H1 (cell line): ENCODE results near the gene ACTG2. TPM values are rescaled to one million over a fixed set of nuclear protein-coding genes. Genes with fewer than 3 reads are reported as not detected.

Experiments used
- CTCF ChIA-PET: fragments of 300-600 bp; sonication (Branson Sonifier 250); formaldehyde crosslinking; loops from one replicate; lab custom pipeline; 2021; ENCODE audit not compliant: partially characterized antibody; lab: Charles Lee
- POLR2A ChIA-PET: fragments of 300-600 bp; sonication (Branson Sonifier 250); formaldehyde crosslinking; loops from one replicate; lab custom pipeline; 2021; ENCODE audit warnings: inconsistent platforms; ENCODE audit not compliant: partially characterized antibody; lab: Charles Lee
- DNase-seq, 2 experiments: peaks; one replicate each; pipeline versions ENCODE4 v3.0.0 to v3.0.0-alpha.2; 2010 to 2022; ENCODE audit warnings: low spot score in 2 of 2, low read depth in 1 of 2, mixed read lengths in 1 of 2
- FAIRE-seq: peaks from 2 replicates; lab custom pipeline; 2011; peaks lifted over from hg19 to GRCh38; lab: Jason Lieb, UNC
- H2AFZ ChIP-seq: 2 replicates; pipeline ENCODE4 v1.8.1; 2012; ENCODE audit warnings: low read length, inconsistent platforms
- H2AK5ac ChIP-seq: 2 replicates; pipeline ENCODE4 v1.6.1; 2013; ENCODE audit warnings: low read depth, low read length
- H2BK120ac ChIP-seq: replicated peaks from 2 replicates; pipeline ENCODE3; 2013; ENCODE audit warnings: low read depth, low read length, inconsistent platforms
- H2BK12ac ChIP-seq: 2 replicates; pipeline ENCODE4 v1.6.1; 2013; ENCODE audit warnings: low read depth, low read length
- H2BK15ac ChIP-seq: 2 replicates; pipeline ENCODE4 v1.6.1; 2013; ENCODE audit warnings: low read length
- H2BK20ac ChIP-seq: 2 replicates; pipeline ENCODE4 v1.6.1; 2013; ENCODE audit warnings: low read length
- H2BK5ac ChIP-seq: 2 replicates; pipeline ENCODE4 v1.6.1; 2013; ENCODE audit warnings: low read depth, low read length
- H3K14ac ChIP-seq: 2 replicates; pipeline ENCODE4 v1.6.1; 2013; ENCODE audit warnings: inconsistent platforms; ENCODE audit not compliant: insufficient read length
- H3K18ac ChIP-seq: 2 replicates; pipeline ENCODE4 v1.6.1; 2013; ENCODE audit warnings: low read length; ENCODE audit errors: extremely low read depth
- H3K23ac ChIP-seq: 2 replicates; pipeline ENCODE4 v1.6.1; 2013; ENCODE audit warnings: inconsistent platforms; ENCODE audit not compliant: insufficient read length
- H3K23me2 ChIP-seq: 2 replicates; pipeline ENCODE4 v1.6.1; 2013; ENCODE audit warnings: low read depth, low read length
- H3K27ac ChIP-seq: 2 replicates; pipeline ENCODE4 v1.6.1; 2011; ENCODE audit warnings: low read depth, low read length, inconsistent platforms
- H3K27me3 ChIP-seq, 4 experiments: replicated peaks in 1 of 4; 1 replicate in 1 of 4; 2 replicates in 3 of 4; pipeline versions ENCODE4 v1.6.1 to v1.8.1; 2011 to 2013; ENCODE audit warnings: low read length in 3 of 4, mild to moderate bottlenecking in 3 of 4, inconsistent platforms in 2 of 4, mixed read lengths in 2 of 4, moderate library complexity in 1 of 4; ENCODE audit not compliant: control insufficient read depth in 3 of 4, insufficient read depth in 3 of 4; ENCODE audit errors: extremely low read depth in 1 of 4
- H3K36me3 ChIP-seq, 4 experiments: 2 replicates each; pipeline versions ENCODE4 v1.6.1 to v1.8.1; 2011 to 2013; ENCODE audit warnings: mild to moderate bottlenecking in 4 of 4, low read length in 3 of 4, moderate library complexity in 2 of 4, control low read depth in 1 of 4, inconsistent platforms in 1 of 4; ENCODE audit not compliant: insufficient read depth in 4 of 4, control insufficient read depth in 2 of 4
- H3K4ac ChIP-seq: replicated peaks from 2 replicates; pipeline ENCODE3; 2013; ENCODE audit warnings: low read length, low read depth, mixed read lengths, inconsistent platforms; ENCODE audit not compliant: insufficient read length
- H3K4me1 ChIP-seq, 4 experiments: replicated peaks in 1 of 4; 1 replicate in 1 of 4; 2 replicates in 3 of 4; pipeline versions ENCODE4 v1.6.1 to v1.8.1; 2011 to 2013; ENCODE audit warnings: low read length in 3 of 4, inconsistent platforms in 2 of 4, mixed read lengths in 1 of 4; ENCODE audit not compliant: insufficient read depth in 4 of 4, control insufficient read depth in 3 of 4
- H3K4me2 ChIP-seq, 2 experiments: 2 replicates each; pipeline versions ENCODE4 v1.6.1 to v1.8.1; 2011 to 2013; ENCODE audit warnings: low read depth in 2 of 2, low read length in 2 of 2, control low read depth in 1 of 2, inconsistent platforms in 1 of 2, mild to moderate bottlenecking in 1 of 2; ENCODE audit not compliant: insufficient read depth in 1 of 2
- H3K4me3 ChIP-seq, 4 experiments: fragments of 200-600, 300-600 bp in 1 of 4; sonication (generic), shearing (Covaris generic), sonication (Bioruptor Twin) in 1 of 4; 2 replicates each; pipeline versions ENCODE4 v1.5.1 to v1.8.1; 2011 to 2016; ENCODE audit warnings: low read length in 4 of 4, low read depth in 3 of 4, control low read depth in 2 of 4, inconsistent platforms in 2 of 4, mild to moderate bottlenecking in 2 of 4, mixed read lengths in 1 of 4, moderate library complexity in 1 of 4; ENCODE audit not compliant: insufficient read depth in 2 of 4; ENCODE audit errors: extremely low read depth in 1 of 4
- H3K56ac ChIP-seq: replicated peaks from 2 replicates; pipeline ENCODE3; 2013; ENCODE audit warnings: low read depth, mild to moderate bottlenecking, mixed read lengths, low read length, inconsistent platforms; ENCODE audit not compliant: insufficient read length
- H3K79me1 ChIP-seq: 2 replicates; pipeline ENCODE4 v1.6.1; 2013; ENCODE audit warnings: low read depth, low read length, control low read depth
- H3K79me2 ChIP-seq, 2 experiments: 2 replicates each; pipeline versions ENCODE4 v1.6.1 to v1.8.1; 2012 to 2013; ENCODE audit warnings: low read length in 2 of 2, mild to moderate bottlenecking in 2 of 2, inconsistent platforms in 1 of 2; ENCODE audit not compliant: insufficient read depth in 2 of 2, control insufficient read depth in 1 of 2
- H3K9ac ChIP-seq, 4 experiments: replicated peaks in 1 of 4; 1 replicate in 1 of 4; 2 replicates in 3 of 4; pipeline versions ENCODE4 v1.6.1 to v1.8.1; 2011 to 2013; ENCODE audit warnings: low read depth in 3 of 4, low read length in 3 of 4, control low read depth in 2 of 4, mild to moderate bottlenecking in 2 of 4, moderate library complexity in 2 of 4, inconsistent platforms in 1 of 4; ENCODE audit errors: extremely low read depth in 1 of 4
- H3K9me3 ChIP-seq, 2 experiments: 2 replicates each; pipeline versions ENCODE4 v1.6.1 to v1.8.1; 2012 to 2013; ENCODE audit warnings: mild to moderate bottlenecking in 2 of 2, moderate library complexity in 2 of 2, control low read depth in 1 of 2, inconsistent platforms in 1 of 2, low read depth in 1 of 2, low read length in 1 of 2, mixed read lengths in 1 of 2; ENCODE audit not compliant: insufficient read depth in 2 of 2
- H4K20me1 ChIP-seq, 2 experiments: replicated peaks in 1 of 2; 2 replicates each; pipeline versions ENCODE3 to v1.8.1; 2011 to 2013; ENCODE audit warnings: inconsistent platforms in 2 of 2, low read length in 2 of 2, mild to moderate bottlenecking in 1 of 2; ENCODE audit not compliant: insufficient read depth in 2 of 2, control insufficient read depth in 1 of 2
- H4K5ac ChIP-seq: 2 replicates; pipeline ENCODE4 v1.6.1; 2013; ENCODE audit warnings: low read length, low read depth, mixed read lengths, inconsistent platforms; ENCODE audit not compliant: insufficient read length
- H4K8ac ChIP-seq: 2 replicates; pipeline ENCODE4 v1.8.0; 2013; ENCODE audit warnings: mild to moderate bottlenecking, moderate library complexity, low read length, inconsistent platforms; ENCODE audit not compliant: insufficient read depth; ENCODE audit errors: extremely low read depth
- H4K91ac ChIP-seq: replicated peaks from 2 replicates; pipeline ENCODE3; 2013; ENCODE audit warnings: low read length, mixed read lengths, inconsistent platforms; ENCODE audit not compliant: insufficient read length
- BRCA1 ChIP-seq: IDR thresholded peaks from 2 replicates; pipeline ENCODE4 v1.6.1; 2012; ENCODE audit warnings: low read depth, low read length, improper control_type of control experiment
- CEBPB ChIP-seq: IDR thresholded peaks from 2 replicates; pipeline ENCODE4 v1.6.1; 2012; ENCODE audit warnings: low read depth, low read length
- EGR1 ChIP-seq: IDR thresholded peaks from 2 replicates; pipeline ENCODE4 v1.6.1; 2011; ENCODE audit warnings: low read depth, low read length, borderline replicate concordance
- GABPA ChIP-seq: IDR thresholded peaks from 2 replicates; pipeline ENCODE4 v1.6.1; 2011; ENCODE audit warnings: mild to moderate bottlenecking, low read length, moderate library complexity, borderline replicate concordance; ENCODE audit not compliant: insufficient read depth
- HDAC2 ChIP-seq, 2 experiments: fragments of 300-600 bp in 1 of 2; sonication (generic) in 1 of 2; IDR thresholded peaks; 2 replicates each; pipeline ENCODE4 v1.6.1; 2011 to 2012; ENCODE audit warnings: low read depth in 2 of 2, low read length in 2 of 2, mild to moderate bottlenecking in 2 of 2, moderate library complexity in 2 of 2, borderline replicate concordance in 1 of 2, inconsistent platforms in 1 of 2
- JUN ChIP-seq: IDR thresholded peaks from 2 replicates; pipeline ENCODE4 v1.6.1; 2011; ENCODE audit warnings: low read depth, mild to moderate bottlenecking, improper control_type of control experiment, low read length
- TBP ChIP-seq: IDR thresholded peaks from 2 replicates; pipeline ENCODE4 v1.6.1; 2011; ENCODE audit warnings: low read depth, low read length, improper control_type of control experiment
- ZNF274 ChIP-seq: IDR thresholded peaks from 2 replicates; pipeline ENCODE4 v1.7.0; 2012; ENCODE audit warnings: low read length, borderline replicate concordance; ENCODE audit errors: extremely low read depth
- WGBS, 2 experiments: shearing (Covaris generic) in 1 of 2; methylation state at CpG; one replicate each; pipeline versions ENCODE4 v1.1.6 to v1.1.7; 2013 to 2015; ENCODE audit warnings: low lambda C conversion rate in 2 of 2, mixed read lengths in 2 of 2, inconsistent platforms in 1 of 2, low coverage in 1 of 2, missing lambda C conversion rate in 1 of 2; ENCODE audit not compliant: insufficient replicate concordance in 2 of 2, insufficient coverage in 1 of 2, insufficient read length in 1 of 2; ENCODE audit errors: extremely low coverage in 1 of 2, missing lambda C conversion rate in 1 of 2; 5-methylcytosine and 5-hydroxymethylcytosine counted together
- polyA plus RNA-seq, 7 experiments: library from polyadenylated mRNA; depleted of rRNA in 3 of 7; stranded (reverse) in 5 of 7; unstranded in 2 of 7; fragments of >200 nt in 5 of 7; fragments of 200-250 nt in 2 of 7; gene quantifications; 1 replicate in 5 of 7; 2 replicates in 1 of 7; 4 replicates in 1 of 7; pipeline versions ENCODE4 v1.2.1 to v1.2.3, GENCODE V29; 2011 to 2013; ENCODE audit warnings: missing spikeins in 2 of 7, mixed read lengths in 2 of 7
- total RNA-seq: library from RNA; stranded (reverse); fragmentation: NEBNext Ultra II Directional; extraction: Animal tissue kit (Norgen Biotek cat#: 25700); gene quantifications from 2 replicates; pipeline ENCODE4 v1.2.1, GENCODE V29; 2021
- TF ChIP-seq, protein P1 (sequence below): IDR thresholded peaks from 2 replicates; pipeline ENCODE4 v1.6.1; 2011; ENCODE audit warnings: low read depth, mild to moderate bottlenecking, low read length; ENCODE audit not compliant: insufficient read depth
- TF ChIP-seq, protein P2 (sequence below), 3 experiments: IDR thresholded peaks; 1 replicate in 2 of 3; 2 replicates in 1 of 3; pipeline versions ENCODE4 v1.5.1 to v1.6.1; 2011; ENCODE audit warnings: low read length in 3 of 3, mild to moderate bottlenecking in 3 of 3, inconsistent platforms in 2 of 3, low read depth in 1 of 3, moderate library complexity in 1 of 3; ENCODE audit not compliant: insufficient read depth in 1 of 3; ENCODE audit errors: control extremely low read depth in 1 of 3

The ACTG2 gene
- total and polyA plus RNA-seq, 2 of the 8 experiments (the other 6 are each of a cell fraction or from before 2014, with no cell fraction given), result 6.2 to 13.7 TPM

DNA sequence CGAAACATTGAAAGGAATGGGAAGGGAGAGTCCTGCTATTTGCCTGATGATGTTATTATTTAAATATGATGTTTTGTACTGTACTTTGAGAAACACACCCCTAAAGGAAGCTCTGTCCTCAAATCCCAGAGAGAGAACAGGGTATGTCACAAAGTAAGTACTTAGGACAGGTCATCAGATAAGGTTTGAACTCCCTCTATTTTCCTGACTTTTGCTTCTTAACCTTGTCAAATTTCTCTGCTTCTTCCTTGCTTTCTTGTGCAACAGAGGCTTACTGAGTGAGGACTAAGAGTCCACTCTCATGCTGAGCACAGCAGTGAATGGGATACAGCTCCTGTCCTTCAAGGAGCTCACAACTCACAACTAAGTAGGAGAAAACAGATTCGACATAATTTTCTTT, 37.6 kb downstream of the ACTG2 start:
- H3K36me3 ChIP-seq, result peaks cover 0 to 7% (median 2%) of the 10 kb centered on the region in 4 experiments; a peak in 4 of 8 replicates
- H3K14ac ChIP-seq, result no peak overlapping the region
- no peak overlapping the region for H4K5ac ChIP-seq
- H4K91ac ChIP-seq, result no peak overlapping the region
- no peak overlapping the region for H3K4me2 ChIP-seq
- 96% methylated on average over 2 of the region's 2 CpGs; no CpG with 5 or more reads in 1 of the 2 experiments for WGBS, 2 experiments
- H3K4ac ChIP-seq, result no peak overlapping the region
- H2BK20ac ChIP-seq, result no peak overlapping the region
- no peak overlapping the region for H2AFZ ChIP-seq
- FAIRE-seq, result no peak
- no peaks in the 10 kb centered on the region; the same call in 1 of the 2 replicates for H3K23me2 ChIP-seq
- no peaks in the 10 kb centered on the region for H3K9me3 ChIP-seq
- H2AK5ac ChIP-seq, result no peak overlapping the region
- ChIA-PET POLR2A (interaction anchor here (0.6 to 2.3 kb wide), 6 partner anchors 9 to 190 kb away, joined by 3 to 8 read pairs (median 3); no protein-coding TSS in a partner anchor), CTCF (interaction anchor here (1.0 to 1.6 kb wide), 2 partner anchors 9 kb away, joined by 5 read pairs; no protein-coding TSS in a partner anchor)
- H3K79me2 ChIP-seq, result peaks cover 19 to 80% of the 10 kb centered on the region in 2 experiments
- no peak overlapping the region for H3K9ac ChIP-seq
- H4K20me1 ChIP-seq, result peaks cover 6 to 12% of the 10 kb centered on the region in 2 experiments
- no peak overlapping the region for H3K4me3 ChIP-seq
- no peak for DNase-seq
- no peak overlapping the region for H3K56ac ChIP-seq
- H3K79me1 ChIP-seq, result peaks cover 13% of the 10 kb centered on the region
- no peak overlapping the region for H2BK15ac ChIP-seq
- H3K27me3 ChIP-seq, result no peaks in the 10 kb centered on the region
- peaks cover 0 to 4% (median 1%) of the 10 kb centered on the region in 4 experiments; a peak in 2 of 7 replicates for H3K4me1 ChIP-seq
- H2BK5ac ChIP-seq, result no peak overlapping the region
- no peak overlapping the region for H3K27ac ChIP-seq
- no peak overlapping the region for H2BK120ac ChIP-seq
- H2BK12ac ChIP-seq, result no peak overlapping the region
- H3K18ac ChIP-seq, result no peak overlapping the region
- no peak overlapping the region for H3K23ac ChIP-seq
- no peak overlapping the region for H4K8ac ChIP-seq
- TF ChIP-seq HDAC2 (IDR thresholded peaks at IDR 0.05; ENCODE audit: borderline replicate concordance in 1 of 2, low read depth in 2 of 2, low read length in 2 of 2) (no peak), ZNF274 (no peak), JUN (no peak), EGR1 (no peak), CEBPB (no peak), TBP (no peak), GABPA (no peak), BRCA1 (no peak)
- TF ChIP-seq, protein P1, sequence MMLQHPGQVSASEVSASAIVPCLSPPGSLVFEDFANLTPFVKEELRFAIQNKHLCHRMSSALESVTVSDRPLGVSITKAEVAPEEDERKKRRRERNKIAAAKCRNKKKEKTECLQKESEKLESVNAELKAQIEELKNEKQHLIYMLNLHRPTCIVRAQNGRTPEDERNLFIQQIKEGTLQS, result no peak
- TF ChIP-seq, protein P2, sequence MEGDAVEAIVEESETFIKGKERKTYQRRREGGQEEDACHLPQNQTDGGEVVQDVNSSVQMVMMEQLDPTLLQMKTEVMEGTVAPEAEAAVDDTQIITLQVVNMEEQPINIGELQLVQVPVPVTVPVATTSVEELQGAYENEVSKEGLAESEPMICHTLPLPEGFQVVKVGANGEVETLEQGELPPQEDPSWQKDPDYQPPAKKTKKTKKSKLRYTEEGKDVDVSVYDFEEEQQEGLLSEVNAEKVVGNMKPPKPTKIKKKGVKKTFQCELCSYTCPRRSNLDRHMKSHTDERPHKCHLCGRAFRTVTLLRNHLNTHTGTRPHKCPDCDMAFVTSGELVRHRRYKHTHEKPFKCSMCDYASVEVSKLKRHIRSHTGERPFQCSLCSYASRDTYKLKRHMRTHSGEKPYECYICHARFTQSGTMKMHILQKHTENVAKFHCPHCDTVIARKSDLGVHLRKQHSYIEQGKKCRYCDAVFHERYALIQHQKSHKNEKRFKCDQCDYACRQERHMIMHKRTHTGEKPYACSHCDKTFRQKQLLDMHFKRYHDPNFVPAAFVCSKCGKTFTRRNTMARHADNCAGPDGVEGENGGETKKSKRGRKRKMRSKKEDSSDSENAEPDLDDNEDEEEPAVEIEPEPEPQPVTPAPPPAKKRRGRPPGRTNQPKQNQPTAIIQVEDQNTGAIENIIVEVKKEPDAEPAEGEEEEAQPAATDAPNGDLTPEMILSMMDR (IDR thresholded peaks at IDR 0.05; ENCODE audit: control extremely low read depth in 1 of 3, insufficient read depth in 1 of 3, low read depth in 1 of 3, low read length in 3 of 3), result no peak
